ENCODE measurements around the gene TRMT1. TPM values are rescaled to one million over a fixed set of nuclear protein-coding genes. Genes with fewer than 3 reads are reported as not detected.

The TRMT1 gene
- total and polyA plus RNA-seq, 7 donors = 31.6 to 87.1 (median 42.3) TPM

DNA sequence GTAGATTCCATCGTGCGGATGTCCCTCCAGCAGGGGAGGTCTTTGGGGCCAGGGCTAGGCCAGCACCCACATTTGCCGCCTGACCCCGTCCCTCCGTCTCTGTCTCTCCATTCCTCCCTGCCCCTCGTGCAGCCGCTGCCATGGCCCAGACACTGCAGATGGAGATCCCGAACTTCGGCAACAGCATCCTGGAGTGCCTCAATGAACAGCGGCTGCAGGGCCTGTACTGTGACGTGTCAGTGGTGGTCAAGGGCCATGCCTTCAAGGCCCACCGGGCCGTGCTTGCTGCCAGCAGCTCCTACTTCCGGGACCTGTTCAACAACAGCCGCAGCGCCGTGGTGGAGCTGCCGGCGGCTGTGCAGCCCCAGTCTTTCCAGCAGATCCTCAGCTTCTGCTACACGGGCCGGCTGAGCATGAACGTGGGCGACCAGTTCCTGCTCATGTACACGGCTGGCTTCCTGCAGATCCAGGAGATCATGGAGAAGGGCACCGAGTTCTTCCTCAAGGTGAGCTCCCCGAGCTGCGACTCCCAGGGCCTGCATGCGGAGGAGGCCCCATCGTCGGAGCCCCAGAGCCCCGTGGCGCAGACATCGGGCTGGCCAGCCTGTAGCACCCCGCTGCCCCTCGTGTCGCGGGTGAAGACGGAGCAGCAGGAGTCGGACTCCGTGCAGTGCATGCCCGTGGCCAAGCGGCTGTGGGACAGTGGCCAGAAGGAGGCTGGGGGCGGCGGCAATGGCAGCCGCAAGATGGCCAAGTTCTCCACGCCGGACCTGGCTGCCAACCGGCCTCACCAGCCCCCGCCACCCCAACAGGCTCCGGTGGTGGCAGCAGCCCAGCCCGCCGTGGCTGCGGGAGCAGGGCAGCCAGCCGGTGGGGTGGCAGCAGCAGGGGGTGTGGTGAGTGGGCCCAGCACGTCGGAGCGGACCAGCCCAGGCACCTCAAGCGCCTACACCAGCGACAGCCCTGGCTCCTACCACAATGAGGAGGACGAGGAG lies 18.8 kb upstream of the TRMT1 start:
- Histone ChIP-seq H3K27me3 (ENCODE audit: insufficient read depth in 3 of 3, low read length in 2 of 3) (no peaks in the 10 kb centered on the region), H3K9me3 (no peaks in the 10 kb centered on the region), H3K27ac (no peak overlapping the region), H3K36me3 (ENCODE audit: insufficient read depth in 1 of 2, low read depth in 1 of 2) (peaks cover 0 to 44% of the 10 kb centered on the region in 2 donors), H3K4me3 (no peak overlapping the region), H3K4me1 (no peaks in the 10 kb centered on the region)
- 91 to 94% (median 94%) methylated on average over 49 to 60 of the region's 60 CpGs for WGBS, 3 donors
- intact Hi-C loops (cut with DNase I) = no loop called here
- ATAC-seq (peak in 1 of 4 donors; percentile 3), DNase-seq (no peak)
- no peak for TF ChIP-seq CTCF (IDR thresholded peaks at IDR 0.05)

GRCh38 chr19:13134626-13135025 lies 18.1 kb upstream of the TRMT1 start:
- Histone ChIP-seq H3K36me3 (ENCODE audit: insufficient read depth in 1 of 2, low read depth in 1 of 2) (peaks cover 0 to 42% of the 10 kb centered on the region in 2 donors), H3K9me3 (no peaks in the 10 kb centered on the region), H3K4me1 (no peaks in the 10 kb centered on the region), H3K27me3 (ENCODE audit: insufficient read depth in 3 of 3, low read length in 2 of 3) (no peaks in the 10 kb centered on the region), H3K27ac (no peak overlapping the region), H3K4me3 (no peak overlapping the region)
- peak; percentile 51 to 92 (median 88) for ATAC-seq
- DNase-seq = no peak
- intact Hi-C loops (cut with DNase I) = no loop called here
- WGBS, 3 donors = 64 to 83% (median 76%) methylated on average over 3 of the region's 3 CpGs
- no peak for TF ChIP-seq CTCF (IDR thresholded peaks at IDR 0.05)

DNA sequence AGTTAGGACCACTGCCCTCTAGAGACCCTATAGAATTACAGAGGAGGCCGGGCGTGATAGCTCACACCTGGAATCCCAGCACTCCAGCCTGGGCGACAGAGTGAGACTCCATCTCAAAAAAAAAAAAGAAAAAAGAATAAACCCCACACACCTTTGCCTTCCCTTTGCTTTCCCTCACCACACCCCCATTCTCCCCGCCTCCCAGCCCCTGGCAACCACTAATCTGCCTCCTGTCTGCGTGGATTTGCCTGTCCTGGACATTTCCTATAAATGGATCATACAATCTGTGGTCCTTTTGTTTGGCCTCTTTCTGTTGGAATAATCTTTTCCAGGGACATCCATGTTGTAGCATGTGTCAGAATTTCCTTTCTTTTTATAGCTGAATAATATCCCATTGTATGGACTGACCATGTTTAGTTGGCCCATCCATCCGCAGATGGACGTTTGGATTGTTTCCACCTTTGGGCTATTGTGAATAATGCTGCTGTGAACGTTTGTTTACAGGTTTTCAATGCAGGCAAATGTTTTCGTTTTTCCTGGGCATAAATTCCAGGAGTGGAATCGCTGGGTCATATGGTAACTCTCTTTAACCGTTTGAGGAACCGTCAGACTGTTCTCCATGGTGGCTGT lies 16.8 kb upstream of the TRMT1 start:
- Histone ChIP-seq H3K27ac (peak overlapping the region; percentile 30), H3K9me3 (no peaks in the 10 kb centered on the region), H3K36me3 (ENCODE audit: insufficient read depth in 1 of 2, low read depth in 1 of 2) (peaks cover 0 to 33% of the 10 kb centered on the region in 2 donors), H3K27me3 (ENCODE audit: insufficient read depth in 3 of 3, low read length in 2 of 3) (no peaks in the 10 kb centered on the region), H3K4me3 (no peak overlapping the region), H3K4me1 (no peaks in the 10 kb centered on the region)
- WGBS, 3 donors = 57 to 66% (median 59%) methylated on average over 12 of the region's 12 CpGs
- DNase-seq (no peak), ATAC-seq (no peak)
- intact Hi-C loops (cut with DNase I) = no loop called here
- no peak for TF ChIP-seq CTCF (IDR thresholded peaks at IDR 0.05)

DNA sequence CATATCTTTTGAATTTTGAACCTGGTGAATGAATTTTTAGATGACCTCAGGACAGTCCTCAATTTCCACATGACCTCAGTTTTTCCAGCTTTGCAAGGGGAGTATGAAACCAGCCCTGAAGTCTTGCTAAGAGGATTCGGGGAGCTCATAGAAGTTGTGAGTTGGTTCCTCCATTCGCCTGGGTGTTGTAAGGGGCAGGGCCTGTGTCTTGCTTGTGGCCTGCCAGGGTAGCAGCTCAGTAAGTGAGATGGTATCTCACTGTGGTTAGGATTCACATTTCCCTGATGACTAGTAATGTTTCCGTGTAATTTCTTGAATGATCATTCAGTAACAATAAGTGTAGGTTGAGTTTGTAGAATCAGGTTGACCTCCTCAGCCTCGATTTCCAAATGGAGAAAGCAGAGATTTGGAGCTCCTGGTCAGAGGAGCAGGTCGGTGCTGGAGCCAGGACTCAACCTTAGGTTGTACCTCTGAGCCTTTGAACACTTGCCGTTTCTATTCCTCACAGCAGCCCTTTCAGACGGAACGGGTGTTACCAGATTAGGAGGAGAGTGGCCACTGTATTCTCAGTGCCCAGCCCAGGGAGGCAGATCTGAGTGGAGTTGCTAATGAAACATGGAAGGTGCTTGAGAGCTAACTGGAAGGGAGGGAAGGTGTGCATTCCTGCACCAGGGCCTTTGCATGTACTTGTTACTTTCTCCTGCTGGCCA lies 16.1 kb upstream of the TRMT1 start:
- 82 to 90% (median 87%) methylated on average over 8 of the region's 8 CpGs for WGBS, 3 donors
- H3K36me3 ChIP-seq (ENCODE audit: insufficient read depth in 1 of 2, low read depth in 1 of 2) = peaks cover 0 to 26% of the 10 kb centered on the region in 2 donors

More for the DNA sequence above, 16.1 kb upstream of the TRMT1 start:
- H3K4me3 ChIP-seq = no peak overlapping the region
- no peaks in the 10 kb centered on the region for H3K9me3 ChIP-seq
- peak overlapping the region; percentile 30 for H3K27ac ChIP-seq
- TF ChIP-seq CTCF (IDR thresholded peaks at IDR 0.05) = no peak
- DNase-seq (no peak), ATAC-seq (no peak)
- no peaks in the 10 kb centered on the region for H3K27me3 ChIP-seq (ENCODE audit: insufficient read depth in 3 of 3, low read length in 2 of 3)
- intact Hi-C loops (cut with DNase I) = no loop called here
- H3K4me1 ChIP-seq = no peaks in the 10 kb centered on the region
